HG02610 (cell line): Measurements from ENCODE around the gene ATAD3C.
"Not testable (repeated sequence)": the region's sequence is repeated elsewhere in the genome, so short reads cannot be mapped to it uniquely, and the experiment has no call there.

Experiments used
- ATAC-seq: cut with Tn5 transposase; IDR thresholded peaks from one replicate; pipeline ENCODE4 v1.9.1; 2021; ENCODE audit warnings: mild to moderate bottlenecking, moderate library complexity; ENCODE audit not compliant: unreplicated experiment

ATAD3C gene

DNA sequence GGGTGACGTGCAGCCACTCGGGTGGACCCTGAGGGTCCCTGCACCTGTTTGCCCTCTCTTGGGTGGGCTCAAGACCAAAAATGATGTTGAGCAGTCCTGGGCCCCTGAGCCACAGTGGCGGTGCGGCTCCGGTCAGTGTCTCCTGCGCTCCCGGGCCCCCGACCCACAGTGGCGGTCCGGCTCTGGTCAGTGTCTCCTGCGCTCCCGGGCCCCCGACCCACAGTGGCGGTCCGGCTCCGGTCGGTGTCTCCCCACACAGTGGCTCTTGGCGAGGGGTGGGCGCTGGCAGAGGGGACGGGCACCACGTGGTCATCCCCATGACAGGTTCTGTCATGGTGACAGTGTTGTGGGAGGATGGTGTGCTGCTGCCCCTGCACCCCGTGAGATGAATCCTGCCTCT, 44.8 kb downstream of the ATAD3C start:
- ATAC-seq: not testable (repeated sequence)

DNA sequence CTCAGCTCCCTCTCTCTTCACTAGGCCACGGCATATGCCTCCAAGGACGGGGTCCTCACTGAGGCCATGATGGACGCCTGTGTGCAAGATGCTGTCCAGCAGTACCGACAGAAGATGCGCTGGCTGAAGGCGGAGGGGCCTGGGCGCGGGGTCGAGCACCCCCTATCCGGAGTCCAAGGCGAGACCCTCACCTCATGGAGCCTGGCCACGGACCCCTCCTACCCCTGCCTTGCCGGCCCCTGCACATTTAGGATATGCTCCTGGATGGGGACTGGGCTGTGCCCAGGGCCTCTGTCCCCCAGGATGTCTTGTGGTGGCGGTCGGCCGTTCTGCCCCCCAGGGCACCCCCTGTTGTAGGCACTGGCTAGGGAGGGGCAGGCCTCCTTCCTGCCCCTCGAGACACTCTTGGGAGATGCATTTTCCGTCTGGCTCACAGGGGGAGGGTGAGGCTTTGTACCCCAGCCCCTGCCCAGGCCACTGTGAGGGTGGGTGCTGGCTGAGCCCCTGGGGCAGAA, 46.0 kb downstream of the ATAD3C start:
- ATAC-seq: not testable (repeated sequence)

GRCh38 chr1:1504777-1505365, 55.4 kb downstream of the ATAD3C start:
- not testable (repeated sequence) for ATAC-seq

DNA sequence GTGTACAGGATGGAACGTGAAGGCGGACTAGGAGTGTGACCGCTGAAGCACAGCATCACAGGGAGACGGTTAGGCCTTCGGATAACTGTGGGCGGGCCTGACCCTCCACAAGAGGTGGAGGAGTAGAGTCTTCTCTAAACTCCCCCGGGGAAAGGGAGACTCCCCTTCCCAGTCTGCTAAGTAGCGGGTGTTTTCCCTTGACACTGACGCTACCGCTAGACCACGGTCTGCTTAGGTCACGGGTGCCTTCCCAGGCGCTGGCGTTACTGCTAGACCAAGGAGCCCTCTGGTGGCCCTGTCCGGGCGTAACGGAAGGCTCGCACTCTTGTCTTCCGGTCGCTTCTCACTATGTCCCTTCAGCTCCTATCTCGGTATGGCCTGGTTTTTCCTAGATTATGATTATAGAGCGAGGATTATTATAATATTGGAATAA, 55.9 kb downstream of the ATAD3C start:
- ATAC-seq: not testable (repeated sequence)

DNA sequence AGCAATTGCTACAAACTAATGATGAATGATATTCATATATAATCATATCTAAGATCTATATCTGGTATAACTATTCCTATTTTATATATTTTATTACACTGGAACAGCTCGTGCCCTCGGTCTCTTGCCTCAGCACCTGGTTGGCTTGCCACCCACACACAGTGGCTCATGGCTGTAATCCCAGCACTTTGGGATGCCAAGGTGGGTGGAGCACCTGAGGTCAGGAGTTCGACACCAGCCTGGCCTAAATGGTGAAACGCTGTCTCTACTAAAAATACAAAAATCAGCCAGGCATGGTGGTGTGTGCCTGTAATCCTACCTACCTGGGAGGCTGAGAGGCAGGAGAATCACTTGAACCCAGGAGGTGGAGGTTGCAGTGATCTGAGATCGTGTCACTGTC, 56.3 kb downstream of the ATAD3C start:
- ATAC-seq: not testable (repeated sequence)

DNA sequence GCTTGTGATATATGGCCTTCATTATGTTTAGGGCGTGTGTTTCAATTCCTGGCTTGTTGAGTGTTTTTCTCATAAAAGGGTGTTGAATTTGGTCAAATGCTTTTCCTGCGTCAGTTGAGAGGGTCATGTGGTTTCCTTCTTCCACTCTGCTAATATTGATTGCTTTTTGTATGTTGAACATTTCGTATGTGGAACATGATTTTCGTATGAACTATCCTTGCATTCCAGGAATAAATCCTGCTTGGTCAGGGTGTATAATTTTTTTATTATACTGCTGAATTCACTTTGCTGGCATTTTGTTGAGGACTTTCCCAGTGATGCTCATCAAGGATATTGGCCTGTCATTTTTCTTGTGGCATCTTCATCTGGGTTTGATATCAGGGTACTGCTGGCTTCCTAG, 57.8 kb downstream of the ATAD3C start:
- ATAC-seq: no peak

DNA sequence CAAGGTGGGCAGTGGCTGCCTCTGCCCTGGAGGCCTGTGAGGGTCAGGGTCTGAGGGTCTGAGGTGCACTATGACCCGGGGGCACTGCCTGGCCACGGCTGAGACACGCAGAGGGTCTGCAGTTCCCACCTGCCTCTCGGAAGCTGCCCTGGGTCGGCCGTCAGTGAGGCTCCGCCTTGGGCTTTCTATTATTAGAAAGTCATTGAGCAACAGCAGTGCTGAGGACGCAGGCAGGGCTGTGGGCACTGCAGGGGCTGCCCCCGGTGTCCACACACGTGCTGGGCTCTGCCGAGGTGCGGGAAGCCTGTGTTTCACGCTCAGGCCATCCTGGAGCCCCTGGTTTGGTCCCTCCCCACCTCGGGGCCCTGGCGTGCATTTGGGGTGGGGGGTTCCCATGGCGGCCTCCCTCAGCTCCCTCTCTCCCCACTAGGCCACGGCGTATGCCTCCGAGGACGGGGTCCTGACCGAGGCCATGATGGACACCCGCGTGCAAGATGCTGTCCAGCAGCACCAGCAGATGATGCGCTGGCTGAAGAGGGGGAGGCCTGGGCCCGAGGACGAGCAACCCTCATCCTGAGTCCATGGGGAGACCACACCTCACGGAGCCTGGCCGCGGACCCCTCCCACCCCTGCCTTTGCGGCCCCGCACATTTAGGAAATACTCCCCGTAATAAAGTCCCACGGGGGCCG, 59.4 kb downstream of the ATAD3C start:
- ATAC-seq: not testable (repeated sequence)

GRCh38 chr1:1509465-1509850, 60.0 kb downstream of the ATAD3C start:
- not testable (repeated sequence) for ATAC-seq

- ATAC-seq: no peak
Observed at GRCh38 chr1:1510912-1511532, 61.5 kb downstream of the ATAD3C start.

DNA sequence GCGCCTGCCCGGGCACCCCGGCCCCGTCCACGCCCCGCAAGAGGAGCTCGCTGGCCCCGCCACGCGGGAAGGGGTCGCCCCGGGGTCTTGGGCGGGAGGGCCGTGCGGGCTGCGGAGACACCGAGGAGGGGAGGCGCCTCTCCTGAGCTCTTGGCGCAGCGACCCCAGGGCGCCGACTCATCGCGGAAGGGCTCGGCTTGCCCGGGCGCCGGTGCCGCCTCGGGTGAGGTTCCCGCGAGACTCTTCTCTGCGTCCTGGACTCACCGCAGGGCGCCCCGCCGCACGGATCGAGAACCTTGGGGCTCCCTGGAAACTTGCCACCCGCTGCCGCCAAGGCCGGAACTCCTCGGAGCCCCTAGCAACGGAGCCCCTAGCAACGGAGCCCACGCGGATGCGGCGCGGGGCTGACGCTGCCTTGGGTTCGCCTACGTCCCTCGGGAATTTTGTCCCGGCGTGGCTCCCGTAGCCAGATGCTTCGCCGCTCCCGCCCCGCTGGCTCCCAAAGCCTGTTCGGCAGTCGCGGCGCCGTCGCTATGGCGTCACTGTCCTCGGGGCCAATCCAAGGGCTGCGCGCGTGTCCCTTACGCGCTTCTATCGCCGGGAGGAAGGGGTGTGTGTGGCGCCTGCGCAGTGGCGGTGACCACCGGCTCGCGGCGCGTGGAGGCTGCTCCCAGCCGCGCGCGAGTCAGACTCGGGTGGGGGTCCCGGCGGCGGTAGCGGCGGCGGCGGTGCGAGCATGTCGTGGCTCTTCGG, 62.2 kb downstream of the ATAD3C start, which contains the start of gene ATAD3A:
ATAD3A (plus strand) TSS at position 630 of the 753 bp plus-strand sequence; CDS start at position 737, 107 bp downstream.
- ATAC-seq: peak; percentile 76

- not testable (repeated sequence) for ATAC-seq
Observed at GRCh38 chr1:1512425-1512824, 62.9 kb downstream of the ATAD3C start.

DNA sequence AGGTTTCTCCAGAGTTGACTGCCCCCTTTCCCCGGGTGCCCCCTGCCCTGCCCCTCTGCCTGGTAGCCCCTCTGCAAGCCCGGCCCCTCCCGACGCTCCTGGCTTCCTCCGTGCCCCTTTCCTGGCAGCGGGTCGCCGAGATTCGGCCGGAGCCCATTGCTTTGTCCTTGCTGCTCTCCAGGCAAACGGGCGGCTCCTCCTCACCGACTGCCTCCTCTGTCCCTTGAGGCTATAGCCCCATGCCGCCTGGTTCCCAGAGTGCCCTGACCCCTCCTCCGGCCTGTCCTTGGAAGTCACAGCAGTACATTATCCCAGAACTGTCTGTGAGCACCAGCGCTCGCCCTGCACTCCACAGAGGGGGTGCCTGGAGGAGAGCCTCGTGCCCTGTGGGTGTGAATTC, 64.2 kb downstream of the ATAD3C start:
- ATAC-seq: not testable (repeated sequence)

GRCh38 chr1:1514376-1514775, 64.9 kb downstream of the ATAD3C start:
- ATAC-seq: not testable (repeated sequence)

- not testable (repeated sequence) for ATAC-seq
Observed at GRCh38 chr1:1516923-1517322, 67.4 kb downstream of the ATAD3C start.

GRCh38 chr1:1517973-1518620, 68.6 kb downstream of the ATAD3C start:
- ATAC-seq: no peak

- ATAC-seq: not testable (repeated sequence)
Observed at GRCh38 chr1:1518621-1519007, 69.1 kb downstream of the ATAD3C start.
